Smooth muscle cell (in vitro differentiated cells): ENCODE data around the gene MTG2. TPM values are rescaled to one million over a fixed set of nuclear protein-coding genes. Genes with fewer than 3 reads are reported as not detected.

ENCODE experiments used
- DNase-seq: peaks from one replicate; lab custom pipeline; 2025; ENCODE audit not compliant: unreplicated experiment; lab: John Stamatoyannopoulos, UW
- H2AFZ ChIP-seq: fragments of 200-600 bp; sonication (generic); 2 replicates; pipeline ENCODE4 v1.6.0; 2016; ENCODE audit warnings: antibody characterized with exemption, low read depth, mild to moderate bottlenecking
- H3F3A ChIP-seq: fragments of 200-600 bp; sonication (generic); 2 replicates; pipeline ENCODE4 v1.6.0; 2017; ENCODE audit warnings: antibody characterized with exemption, low read depth
- H3K27ac ChIP-seq: fragments of 200-600 bp; sonication (generic); 2 replicates; pipeline ENCODE4 v1.5.1; 2016; ENCODE audit warnings: low read depth, mild to moderate bottlenecking
- H3K27me3 ChIP-seq: fragments of 200-600 bp; sonication (generic); 2 replicates; pipeline ENCODE4 v1.6.1; 2016; ENCODE audit warnings: low read depth, mild to moderate bottlenecking
- H3K36me3 ChIP-seq: fragments of 200-600 bp; sonication (generic); 2 replicates; pipeline ENCODE4 v1.5.1; 2016; ENCODE audit warnings: low read depth
- H3K4me1 ChIP-seq: fragments of 200-600 bp; sonication (generic); 2 replicates; pipeline ENCODE4 v1.5.1; 2016; ENCODE audit warnings: low read depth
- H3K4me2 ChIP-seq: fragments of 200-600 bp; sonication (generic); 2 replicates; pipeline ENCODE4 v1.6.0; 2016; ENCODE audit warnings: mild to moderate bottlenecking
- H3K4me3 ChIP-seq: fragments of 200-600 bp; sonication (generic); 2 replicates; pipeline ENCODE4 v1.5.1; 2016; ENCODE audit warnings: mild to moderate bottlenecking
- H3K79me2 ChIP-seq: fragments of 200-600 bp; sonication (generic); 2 replicates; pipeline ENCODE4 v1.6.0; 2016; ENCODE audit warnings: low read depth, mild to moderate bottlenecking
- H3K9ac ChIP-seq: fragments of 200-600 bp; sonication (generic); 2 replicates; pipeline ENCODE4 v1.6.0; 2016; ENCODE audit warnings: low read depth
- H3K9me3 ChIP-seq: fragments of 200-600 bp; sonication (generic); replicated peaks from 2 replicates; pipeline ENCODE4 v1.5.1; 2016; ENCODE audit warnings: low read depth
- H4K20me1 ChIP-seq: fragments of 200-600 bp; sonication (generic); 2 replicates; pipeline ENCODE4 v1.6.0; 2016; ENCODE audit warnings: low read depth
- WGBS: methylation state at CpG from one replicate; pipeline ENCODE4 v1.1.7; 2016; ENCODE audit warnings: low lambda C conversion rate; 5-methylcytosine and 5-hydroxymethylcytosine counted together
- polyA plus RNA-seq: library from polyadenylated mRNA; unstranded; fragments of >200 nt; fragmentation: Nextera tagmentation; extraction: Ambion mirVana; gene quantifications from 2 replicates; pipeline ENCODE4 v1.2.1, GENCODE V29; 2016
- total RNA-seq: library from RNA; depleted of rRNA; stranded (reverse); fragments of >200 nt; gene quantifications from 2 replicates; pipeline ENCODE4 v1.2.3, GENCODE V29; 2014
- TF ChIP-seq, protein P1 (sequence below): fragments of 200-600 bp; sonication (generic); IDR thresholded peaks from 2 replicates; pipeline ENCODE4 v1.5.1; 2017; ENCODE audit warnings: borderline replicate concordance, mild to moderate bottlenecking, antibody characterized with exemption; ENCODE audit not compliant: insufficient read depth, poor library complexity, severe bottlenecking

MTG2 gene
- total and polyA plus RNA-seq, 2 experiments from 2014 or later, result 17.9 to 21.9 TPM

DNA sequence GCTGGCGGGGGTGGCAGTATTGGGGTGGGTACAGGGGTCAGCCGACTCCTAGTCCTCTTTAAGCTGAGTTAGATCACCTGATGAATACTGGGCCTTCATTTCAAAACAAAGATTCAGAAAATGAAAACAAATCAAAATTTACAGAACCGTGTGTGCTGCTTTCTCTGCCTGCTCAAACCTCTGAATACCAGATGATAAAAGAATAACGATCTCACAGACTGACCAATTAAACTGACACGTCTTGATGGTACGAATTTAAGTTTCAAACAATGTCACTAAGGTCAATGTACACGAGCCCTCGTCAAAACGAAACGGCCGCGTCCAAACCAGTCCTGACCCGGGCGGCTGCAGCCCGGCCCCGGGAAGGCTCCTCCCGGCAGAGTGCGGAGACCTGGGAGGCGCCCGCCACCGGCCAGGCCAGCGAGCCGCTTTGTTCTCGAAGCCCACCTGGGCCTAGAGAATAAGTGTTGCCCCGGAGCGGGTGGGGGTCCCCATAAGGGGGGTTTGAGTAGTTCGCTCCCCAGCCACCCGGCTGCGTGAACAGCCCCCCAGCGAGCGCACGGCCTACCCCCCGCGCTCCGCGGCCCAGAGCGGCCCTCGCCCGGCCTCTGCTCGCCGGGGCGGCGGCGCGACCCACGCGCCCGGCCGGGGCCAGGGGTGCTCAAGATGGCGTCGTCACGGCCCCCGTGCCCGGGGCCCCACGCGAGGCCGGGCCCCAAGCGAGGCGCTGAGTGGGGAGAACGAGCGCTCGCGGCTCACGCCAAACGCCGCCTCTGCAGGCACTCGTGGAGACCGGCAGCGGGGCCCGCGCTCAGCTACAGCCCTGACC lies 40.4 kb upstream of the MTG2 start:
- no peaks in the 10 kb centered on the region for H3K36me3 ChIP-seq
- peaks cover 18% of the 10 kb centered on the region for H3K4me1 ChIP-seq
- peaks cover 34% of the 10 kb centered on the region for H3F3A ChIP-seq
- H3K79me2 ChIP-seq, result peaks cover 73% of the 10 kb centered on the region
- H3K27me3 ChIP-seq, result no peaks in the 10 kb centered on the region
- no peak overlapping the region for H2AFZ ChIP-seq
- peak overlapping the region; percentile 36 for H3K27ac ChIP-seq
- peak overlapping the region; percentile 46 for H3K9ac ChIP-seq
- H3K9me3 ChIP-seq, result no peaks in the 10 kb centered on the region
- TF ChIP-seq, protein P1, sequence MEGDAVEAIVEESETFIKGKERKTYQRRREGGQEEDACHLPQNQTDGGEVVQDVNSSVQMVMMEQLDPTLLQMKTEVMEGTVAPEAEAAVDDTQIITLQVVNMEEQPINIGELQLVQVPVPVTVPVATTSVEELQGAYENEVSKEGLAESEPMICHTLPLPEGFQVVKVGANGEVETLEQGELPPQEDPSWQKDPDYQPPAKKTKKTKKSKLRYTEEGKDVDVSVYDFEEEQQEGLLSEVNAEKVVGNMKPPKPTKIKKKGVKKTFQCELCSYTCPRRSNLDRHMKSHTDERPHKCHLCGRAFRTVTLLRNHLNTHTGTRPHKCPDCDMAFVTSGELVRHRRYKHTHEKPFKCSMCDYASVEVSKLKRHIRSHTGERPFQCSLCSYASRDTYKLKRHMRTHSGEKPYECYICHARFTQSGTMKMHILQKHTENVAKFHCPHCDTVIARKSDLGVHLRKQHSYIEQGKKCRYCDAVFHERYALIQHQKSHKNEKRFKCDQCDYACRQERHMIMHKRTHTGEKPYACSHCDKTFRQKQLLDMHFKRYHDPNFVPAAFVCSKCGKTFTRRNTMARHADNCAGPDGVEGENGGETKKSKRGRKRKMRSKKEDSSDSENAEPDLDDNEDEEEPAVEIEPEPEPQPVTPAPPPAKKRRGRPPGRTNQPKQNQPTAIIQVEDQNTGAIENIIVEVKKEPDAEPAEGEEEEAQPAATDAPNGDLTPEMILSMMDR, result no peak
- WGBS, result 2% methylated on average over 51 of the region's 71 CpGs
- H3K4me2 ChIP-seq, result peak overlapping the region; percentile 88
- peaks cover 86% of the 10 kb centered on the region for H4K20me1 ChIP-seq
- peak overlapping the region; percentile 65 for H3K4me3 ChIP-seq
- no peak for DNase-seq

DNA sequence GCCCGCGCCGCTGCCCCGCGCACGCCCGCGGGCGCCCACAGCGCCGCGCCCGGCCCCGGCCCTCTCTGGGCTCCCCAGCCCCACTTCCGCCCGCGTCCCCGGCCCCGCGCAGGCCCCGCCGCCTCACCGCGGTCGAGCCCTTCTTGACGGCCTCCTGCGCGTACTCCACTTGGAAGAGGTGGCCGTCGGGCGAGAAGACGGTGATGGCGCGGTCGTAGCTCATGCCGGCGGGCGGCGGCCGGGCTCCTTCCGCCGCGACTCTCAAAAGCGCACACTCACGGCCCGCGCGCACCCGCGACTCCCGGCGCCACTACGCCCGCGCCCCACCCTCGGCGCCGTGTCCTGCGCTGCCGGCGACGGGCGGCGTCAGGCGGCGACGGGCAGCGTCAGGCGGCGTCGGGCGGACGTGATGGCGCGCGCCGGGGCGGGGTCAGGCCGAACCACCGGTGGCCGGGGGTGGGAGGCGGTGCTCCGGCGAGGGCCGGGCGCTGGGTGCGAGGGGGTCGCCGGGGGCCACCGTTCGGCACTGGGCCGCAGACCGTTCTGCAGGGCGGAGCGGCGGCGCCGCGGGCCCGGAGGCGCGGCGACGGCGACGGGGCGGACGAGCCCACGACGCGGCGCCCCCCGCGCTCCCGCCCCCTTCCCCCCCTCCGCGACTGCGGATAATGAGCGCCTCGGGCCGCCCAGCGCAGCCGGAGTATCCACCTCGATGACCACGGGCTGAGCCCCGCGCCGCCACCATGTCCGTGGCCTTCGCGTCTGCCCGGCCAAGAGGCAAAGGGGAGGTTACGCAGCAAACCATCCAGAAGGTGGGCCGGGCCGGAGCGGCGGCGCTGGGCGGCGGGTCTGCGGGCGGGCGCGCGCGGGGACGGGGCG lies 39.5 kb upstream of the MTG2 start, which contains the start of the genes PSMA7 and SS18L1:
PSMA7 (minus strand) TSS at position 314 of the 876 bp plus-strand sequence; CDS start at position 223, 91 bp downstream.
SS18L1 (plus strand) TSS at position 689 of the 876 bp plus-strand sequence; CDS start at position 741, 52 bp downstream.
- under 1% methylated on average over 70 of the region's 148 CpGs for WGBS
- peaks cover 86% of the 10 kb centered on the region for H4K20me1 ChIP-seq

GRCh38 chr20:62143957-62144825 lies 38.6 kb upstream of the MTG2 start:
- H3K9ac ChIP-seq, result peak overlapping the region; percentile 53
- TF ChIP-seq, protein P1, result no peak
- DNase-seq, result peak; percentile 29
- peaks cover 18% of the 10 kb centered on the region for H3F3A ChIP-seq
- 3% methylated on average over 40 of the region's 104 CpGs for WGBS
- peak overlapping the region; percentile 90 for H3K4me2 ChIP-seq
- peak overlapping the region; percentile 46 for H2AFZ ChIP-seq
- no peaks in the 10 kb centered on the region for H3K36me3 ChIP-seq
- H3K4me1 ChIP-seq, result peaks cover 18% of the 10 kb centered on the region
- H3K4me3 ChIP-seq, result peak overlapping the region; percentile 65
- H3K27ac ChIP-seq, result peak overlapping the region; percentile 40
- H3K9me3 ChIP-seq, result no peaks in the 10 kb centered on the region
- H3K79me2 ChIP-seq, result peaks cover 85% of the 10 kb centered on the region
- H4K20me1 ChIP-seq, result peaks cover 86% of the 10 kb centered on the region
- no peaks in the 10 kb centered on the region for H3K27me3 ChIP-seq

More for the DNA sequence above, 39.5 kb upstream of the MTG2 start, which contains the start of the genes PSMA7 and SS18L1:
- peaks cover 18% of the 10 kb centered on the region for H3K4me1 ChIP-seq
- H3K27me3 ChIP-seq, result no peaks in the 10 kb centered on the region
- H2AFZ ChIP-seq, result peak within 1 kb of the TSS; percentile 46
- H3K9ac ChIP-seq, result peak within 1 kb of the TSS; percentile 74
- H3K79me2 ChIP-seq, result peaks cover 81% of the 10 kb centered on the region
- no peaks in the 10 kb centered on the region for H3K36me3 ChIP-seq
- TF ChIP-seq, protein P1, result no peak
- peak; percentile 46 for DNase-seq
- H3K9me3 ChIP-seq, result no peaks in the 10 kb centered on the region
- peak within 1 kb of the TSS; percentile 90 for H3K4me2 ChIP-seq
- H3K27ac ChIP-seq, result peak within 1 kb of the TSS; percentile 78
- peak within 1 kb of the TSS; percentile 65 for H3K4me3 ChIP-seq
- peaks cover 26% of the 10 kb centered on the region for H3F3A ChIP-seq
